Pancreas (tissue), 10 donors: Measurements from ENCODE around the gene TMPRSS6. TPM values are rescaled to one million over a fixed set of nuclear protein-coding genes. Genes with fewer than 3 reads are reported as not detected.

ENCODE experiments used
- ATAC-seq, 4 donors: fragments of 200-7000 bp; cut with Tn5 transposase; one replicate each; pipeline versions ENCODE4 v1.8.0 to v1.9.1; 2020; ENCODE audit warnings: mild to moderate bottlenecking in 4 of 4, moderate library complexity in 4 of 4
- DNase-seq, 6 donors: peaks; one replicate each; pipeline ENCODE4 v3.0.0-alpha.2; 2020
- FAIRE-seq: peaks from 2 replicates; lab custom pipeline; 2012; peaks lifted over from hg19 to GRCh38; lab: Jason Lieb, UNC
- H3K27ac ChIP-seq, 4 donors: fragments of 200-600 bp; sonication (generic); 1 replicate in 3 of 4; 2 replicates in 1 of 4; pipeline versions ENCODE4 v1.5.0 to v1.8.0; 2020
- H3K27me3 ChIP-seq, 4 donors: fragments of 200-600 bp; one replicate each; pipeline ENCODE4 v1.8.0; 2021
- H3K36me3 ChIP-seq, 3 donors: fragments of 200-600 bp; sonication (generic) in 1 of 3; one replicate each; pipeline versions ENCODE4 v1.5.0 to v1.8.0; 2020 to 2021
- H3K4me1 ChIP-seq, 3 donors: fragments of 200-600 bp; one replicate each; pipeline ENCODE4 v1.8.0; 2021
- H3K4me3 ChIP-seq, 4 donors: fragments of 200-600 bp; sonication (generic) in 2 of 4; one replicate each; pipeline versions ENCODE4 v1.5.0 to v1.8.0; 2020 to 2021
- H3K9me3 ChIP-seq, 4 donors: fragments of 200-600 bp; one replicate each; pipeline ENCODE4 v1.8.0; 2021
- CTCF ChIP-seq, 4 donors: fragments of 200-600 bp; sonication (generic) in 3 of 4; IDR thresholded peaks; one replicate each; pipeline versions ENCODE4 v1.5.0 to v1.8.0; 2021; ENCODE audit warnings: antibody characterized with exemption in 4 of 4
- WGBS, 2 donors: extraction: QIAGEN DNeasy Blood & Tissue Kit; methylation state at CpG; one replicate each; pipeline ENCODE4 v1.1.7; 2013; 5-methylcytosine and 5-hydroxymethylcytosine counted together
- intact Hi-C, 3 donors: fragments of 100-400 bp; cut with DNase I; formaldehyde crosslinking; loops; one replicate each; pipeline versions ENCODE4 v1.11.1 to v1.14.2; 2022
- polyA plus RNA-seq, 2 donors: library from polyadenylated mRNA; stranded (reverse); fragments of 200-250 nt; gene quantifications; one replicate each; pipeline ENCODE4 v1.2.3, GENCODE V29; 2013
- total RNA-seq, 6 donors: library from RNA; stranded (reverse); fragmentation: NEBNext Ultra II Directional in 4 of 6; extraction: Animal tissue kit (Norgen Biotek cat#: 25700) in 4 of 6; gene quantifications; one replicate each; pipeline versions ENCODE4 v1.2.1 to v1.2.4, GENCODE V29; 2021 to 2023
- donor health status: healthy with polysubstance abuse.
- donor health status: DM: no; HTN: no; CAD: no; lungs with moderate emphysema.
- donor health status: DM: no; HTN: no; CAD: no.
- donor health status: control.
- donor health status: control.
- donor health status: Bipolar disorder and iron deficiency.
- donor health status: DM: yes; HTN: yes; CAD: no.
- donor health status: DM: no; HTN: no; CAD: no.
- donor health status: DM: no; HTN: no; CAD: no.
- donor health status: DM: yes; HTN: yes; CAD: no.

Gene TMPRSS6
- total and polyA plus RNA-seq, 8 donors: 0.13 to 3.1 (median 0.33) TPM

- H3K4me3 ChIP-seq: peak overlapping the region in 1 of 4 donors; percentile 96
- no peak for ATAC-seq
- intact Hi-C loops: no loop called here
Observed at GRCh38 chr22:37016134-37016910, 93.2 kb downstream of the TMPRSS6 start.

GRCh38 chr22:37015587-37015878 lies 94.0 kb downstream of the TMPRSS6 start:
- no peaks in the 10 kb centered on the region for H3K27me3 ChIP-seq
- TF ChIP-seq CTCF (IDR thresholded peaks at IDR 0.05): no peak
- H3K4me3 ChIP-seq: no peak overlapping the region
- H3K4me1 ChIP-seq: peaks cover 13 to 24% (median 16%) of the 10 kb centered on the region in 3 donors
- H3K27ac ChIP-seq: no peak overlapping the region
- ATAC-seq (no peak), DNase-seq (no peak), FAIRE-seq (no peak)
- H3K36me3 ChIP-seq: no peaks in the 10 kb centered on the region
- no peaks in the 10 kb centered on the region for H3K9me3 ChIP-seq
- 87 to 94% methylated on average over 4 of the region's 4 CpGs for WGBS, 2 donors
- intact Hi-C loops: no loop called here

More at GRCh38 chr22:37016134-37016910, 93.2 kb downstream of the TMPRSS6 start:
- Histone ChIP-seq H3K4me1 (peaks cover 21 to 32% (median 24%) of the 10 kb centered on the region in 3 donors), H3K27ac (no peak overlapping the region), H3K27me3 (no peaks in the 10 kb centered on the region), H3K9me3 (no peaks in the 10 kb centered on the region), H3K36me3 (no peaks in the 10 kb centered on the region)
- FAIRE-seq: no peak
- WGBS, 2 donors: 87 to 88% methylated on average over 14 of the region's 14 CpGs
- TF ChIP-seq CTCF (IDR thresholded peaks at IDR 0.05): no peak
- no peak for DNase-seq

Other genes with a start within 250 kb of the TMPRSS6 start
- 1 to 10 TPM in 4 of 6 donors, under 1 TPM in 2; 0.32 to 7.1 (median 1.8) TPM for gene NCF4, start 248.7 kb downstream of the TMPRSS6 start, total RNA-seq
- 1 to 10 TPM; 4.0 to 6.5 TPM for gene NCF4, start 248.7 kb downstream of the TMPRSS6 start, polyA plus RNA-seq
- gene CSF2RB, start 196.1 kb downstream of the TMPRSS6 start, total RNA-seq: 1 to 10 TPM in 4 of 6 donors, under 1 TPM in 2; 0.46 to 4.3 (median 1.8) TPM
- 1 to 10 TPM in 1 of 2 donors, under 1 TPM in 1; 0.87 to 2.6 TPM for gene CSF2RB, start 196.1 kb downstream of the TMPRSS6 start, polyA plus RNA-seq
- 10 to 100 TPM; 22.9 to 45.7 (median 35.4) TPM for gene TST, start 90.3 kb downstream of the TMPRSS6 start, total RNA-seq
- gene TST, start 90.3 kb downstream of the TMPRSS6 start, polyA plus RNA-seq: 10 to 100 TPM; 51.5 to 52.3 TPM
- gene MPST, start 90.0 kb downstream of the TMPRSS6 start, total RNA-seq: 10 to 100 TPM; 46.4 to 77.2 (median 50.9) TPM
- gene MPST, start 90.0 kb downstream of the TMPRSS6 start, polyA plus RNA-seq: 100 to 1,000 TPM in 1 of 2 donors, 10 to 100 TPM in 1; 56.1 to 161 TPM
- 1 to 10 TPM; 2.6 to 9.1 (median 3.3) TPM for gene KCTD17, start 58.0 kb downstream of the TMPRSS6 start, total RNA-seq
- 10 to 100 TPM; 10.3 to 11.8 TPM for gene KCTD17, start 58.0 kb downstream of the TMPRSS6 start, polyA plus RNA-seq
- under 1 TPM; 0.05 to 1.00 (median 0.58) TPM for gene IL2RB, start 40.2 kb upstream of the TMPRSS6 start, total RNA-seq
- under 1 TPM; 0.05 to 0.19 TPM for gene IL2RB, start 40.2 kb upstream of the TMPRSS6 start, polyA plus RNA-seq
- 1 to 10 TPM; 1.2 to 8.0 (median 2.1) TPM for gene C1QTNF6, start 78.5 kb upstream of the TMPRSS6 start, total RNA-seq
- gene C1QTNF6, start 78.5 kb upstream of the TMPRSS6 start, polyA plus RNA-seq: 10 to 100 TPM in 1 of 2 donors, 1 to 10 TPM in 1; 9.8 to 10.9 TPM
- gene SSTR3, start 102.8 kb upstream of the TMPRSS6 start, total RNA-seq: 1 to 10 TPM in 3 of 6 donors, under 1 TPM in 3; 0.32 to 1.6 (median 0.94) TPM
- gene SSTR3, start 102.8 kb upstream of the TMPRSS6 start, polyA plus RNA-seq: 1 to 10 TPM; 3.3 to 8.7 TPM
- 10 to 100 TPM in 1 of 6 donors, 1 to 10 TPM in 4, under 1 TPM in 1; 0.91 to 12.8 (median 3.2) TPM for gene RAC2, start 134.6 kb upstream of the TMPRSS6 start, total RNA-seq
- gene RAC2, start 134.6 kb upstream of the TMPRSS6 start, polyA plus RNA-seq: 1 to 10 TPM; 2.2 to 3.7 TPM
- 10 to 100 TPM in 2 of 6 donors, 1 to 10 TPM in 3, under 1 TPM in 1; 0.79 to 12.0 (median 3.4) TPM for gene CYTH4, start 172.8 kb upstream of the TMPRSS6 start, total RNA-seq
- 1 to 10 TPM; 2.0 to 3.5 TPM for gene CYTH4, start 172.8 kb upstream of the TMPRSS6 start, polyA plus RNA-seq